HEK293T (cell line): ENCODE measurements around the gene MGST3.

Experiments
- ARNT ChIP-seq: fragments of 450-650 bp; IDR thresholded peaks from 2 replicates; pipeline ENCODE4 v1.6.1; 2017; ENCODE audit warnings: mild to moderate bottlenecking
- BHLHE40 ChIP-seq: fragments of 450-650 bp; IDR thresholded peaks from 2 replicates; pipeline ENCODE4 v1.6.1; 2016; ENCODE audit warnings: mild to moderate bottlenecking, moderate library complexity, borderline replicate concordance
- ELF4 ChIP-seq: fragments of 450-650 bp; IDR thresholded peaks from 2 replicates; pipeline ENCODE4 v1.6.1; 2017; ENCODE audit warnings: antibody characterized with exemption
- FOXA1 ChIP-seq: fragments of 450-650 bp; IDR thresholded peaks from 2 replicates; pipeline ENCODE4 v1.6.1; 2016; ENCODE audit warnings: mild to moderate bottlenecking
- L3MBTL2 ChIP-seq: fragments of 450-650 bp; conservative IDR thresholded peaks from 2 replicates; pipeline ENCODE4 v1.6.1; 2016; ENCODE audit warnings: mild to moderate bottlenecking
- NFRKB ChIP-seq: fragments of 450-650 bp; IDR thresholded peaks from 2 replicates; pipeline ENCODE4 v1.6.1; 2016; ENCODE audit warnings: mild to moderate bottlenecking, moderate library complexity
- SP1 ChIP-seq: fragments of 450-650 bp; IDR thresholded peaks from 2 replicates; pipeline ENCODE4 v1.6.1; 2017
- ZNF384 ChIP-seq: fragments of 450-650 bp; IDR thresholded peaks from 2 replicates; pipeline ENCODE4 v1.6.1; 2016

- no peak for TF ChIP-seq ARNT
- TF ChIP-seq ELF4: no peak
- no peak for TF ChIP-seq NFRKB
- no peak for TF ChIP-seq FOXA1
- no peak for TF ChIP-seq SP1
- no peak for TF ChIP-seq BHLHE40
- TF ChIP-seq ZNF384: no peak
- TF ChIP-seq L3MBTL2: no peak
Observed at GRCh38 chr1:165661703-165662102, 30.7 kb downstream of the MGST3 start.
